HepG2 (cell line): Measurements from ENCODE around the gene RFX2. TPM values are rescaled to one million over a fixed set of nuclear protein-coding genes. Genes with fewer than 3 reads are reported as not detected.

ENCODE experiments used
- EED ChIP-seq: sonication (generic); formaldehyde crosslinking; IDR thresholded peaks from 2 replicates; pipeline ENCODE4 v1.5.0; 2020; ENCODE audit warnings: mild to moderate bottlenecking, missing genetic modification reagents
- GATAD1 ChIP-seq: IDR thresholded peaks from 2 replicates; pipeline ENCODE4 v1.6.1; 2016; ENCODE audit warnings: missing genetic modification reagents, missing compliant biosample characterization
- SALL1 ChIP-seq: sonication (generic); formaldehyde crosslinking; IDR thresholded peaks from 2 replicates; pipeline ENCODE4 v1.8.0; 2022; ENCODE audit warnings: mild to moderate bottlenecking, missing genetic modification reagents
- SNRNP70 ChIP-seq: fragments of 200-400 bp; formaldehyde crosslinking; IDR thresholded peaks from 2 replicates; pipeline ENCODE4 v1.6.1; 2017; ENCODE audit warnings: mild to moderate bottlenecking, low read depth, low read length, moderate library complexity
- ZFY ChIP-seq: sonication (generic); formaldehyde crosslinking; IDR thresholded peaks from 2 replicates; pipeline ENCODE4 v1.4.0; 2020; ENCODE audit warnings: missing genetic modification reagents
- ZIK1 ChIP-seq: sonication (generic); formaldehyde crosslinking; IDR thresholded peaks from 2 replicates; pipeline ENCODE4 v1.5.0; 2020; ENCODE audit warnings: mild to moderate bottlenecking, low read depth, missing genetic modification reagents, borderline replicate concordance
- ZNF251 ChIP-seq: sonication (generic); formaldehyde crosslinking; IDR thresholded peaks from 2 replicates; pipeline ENCODE4 v1.9.0; 2021; ENCODE audit warnings: mild to moderate bottlenecking, missing genetic modification reagents
- ZNF350 ChIP-seq: sonication (generic); formaldehyde crosslinking; IDR thresholded peaks from 2 replicates; pipeline ENCODE4 v1.4.0; 2020; ENCODE audit warnings: mild to moderate bottlenecking, low read depth, missing genetic modification reagents, borderline replicate concordance
- ZNF772 ChIP-seq: sonication (generic); formaldehyde crosslinking; IDR thresholded peaks from 2 replicates; pipeline ENCODE4 v1.5.0; 2020; ENCODE audit warnings: mild to moderate bottlenecking, missing genetic modification reagents
- polyA plus RNA-seq, 8 experiments: library from polyadenylated mRNA; depleted of rRNA in 3 of 8; stranded (reverse) in 7 of 8; unstranded in 1 of 8; fragments of >200 nt; fragmentation: Illumina TruSeq in 4 of 8; extraction: Trizol in 4 of 8; gene quantifications; 2 replicates each; pipeline versions ENCODE4 v1.2.1 to v1.2.3, GENCODE V29; 2011 to 2016; ENCODE audit warnings: low read depth in 4 of 8, missing spikeins in 1 of 8, mixed read lengths in 1 of 8; ENCODE audit not compliant: insufficient read depth in 1 of 8
- total RNA-seq, 5 experiments: library from RNA; depleted of rRNA; stranded (reverse); fragments of >200 nt; fragmentation: Illumina TruSeq; extraction: Trizol; gene quantifications; 2 replicates each; pipeline ENCODE4 v1.2.3, GENCODE V29; 2016; ENCODE audit warnings: low read depth in 1 of 5
- TF ChIP-seq, protein P1 (sequence below): IDR thresholded peaks from 2 replicates; pipeline ENCODE4 v1.6.1; 2016; ENCODE audit warnings: missing compliant biosample characterization, missing genetic modification reagents, borderline replicate concordance
- TF ChIP-seq, protein P2 (sequence below): sonication (generic); formaldehyde crosslinking; IDR thresholded peaks from 2 replicates; pipeline ENCODE4 v1.5.0; 2020; ENCODE audit warnings: mild to moderate bottlenecking, missing genetic modification reagents, borderline replicate concordance
- TF ChIP-seq, protein P3 (sequence below): sonication (generic); formaldehyde crosslinking; IDR thresholded peaks from 2 replicates; pipeline ENCODE4 v1.4.0; 2020; ENCODE audit warnings: low read depth, missing genetic modification reagents
- TF ChIP-seq, protein P4 (sequence below): sonication (generic); formaldehyde crosslinking; IDR thresholded peaks from 2 replicates; pipeline ENCODE4 v1.4.0; 2020; ENCODE audit warnings: missing genetic modification reagents

Gene RFX2
- total and polyA plus RNA-seq, 2 of the 13 experiments (the other 11 are each of a cell fraction or from before 2014, with no cell fraction given): 2.8 to 3.3 TPM

DNA sequence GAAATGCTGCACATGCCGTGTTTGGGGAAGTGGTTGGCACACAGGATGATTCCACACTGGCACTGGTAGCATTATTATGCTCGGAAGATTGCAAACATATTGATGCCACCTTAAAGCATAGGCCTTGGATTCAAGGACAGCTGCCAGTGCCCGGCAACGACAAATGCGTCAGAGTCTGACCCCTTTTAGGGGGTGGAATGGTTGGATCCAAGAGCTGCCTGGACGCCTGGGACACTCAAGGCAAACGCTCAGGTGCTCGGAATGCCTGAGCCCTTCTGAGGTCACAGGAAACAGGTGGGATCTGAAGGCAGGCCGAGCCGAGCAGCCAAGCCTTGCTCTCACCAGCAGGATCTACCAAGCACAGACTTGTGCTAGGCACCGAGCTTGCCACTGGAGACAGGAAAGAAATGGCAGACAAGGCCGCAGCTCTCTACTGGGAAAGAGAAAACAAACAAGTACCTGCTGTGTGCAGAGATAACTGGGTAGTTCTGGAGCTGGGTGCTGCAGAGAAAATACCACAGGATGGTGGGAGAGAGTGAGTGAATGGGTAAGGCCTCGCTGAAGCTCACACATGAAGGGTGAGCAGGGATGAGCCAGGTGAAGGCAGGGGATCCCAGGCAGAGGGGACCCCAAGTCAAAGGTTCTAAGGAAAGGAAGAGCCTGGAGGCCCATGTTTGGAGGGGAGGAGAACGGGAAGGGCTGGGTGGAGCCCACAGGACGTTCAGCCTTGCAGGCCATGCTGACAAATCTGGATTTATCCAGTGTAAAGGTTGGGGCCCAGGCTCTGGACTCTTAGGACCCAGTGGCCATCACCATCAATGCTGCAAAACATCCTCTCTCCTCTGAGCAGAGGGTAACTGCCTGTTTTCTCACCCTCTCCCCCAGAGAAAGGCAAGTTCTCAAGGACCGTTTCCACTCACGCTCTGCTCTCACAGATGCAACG, 141.6 kb downstream of the RFX2 start (continued):
- TF ChIP-seq, protein P1, sequence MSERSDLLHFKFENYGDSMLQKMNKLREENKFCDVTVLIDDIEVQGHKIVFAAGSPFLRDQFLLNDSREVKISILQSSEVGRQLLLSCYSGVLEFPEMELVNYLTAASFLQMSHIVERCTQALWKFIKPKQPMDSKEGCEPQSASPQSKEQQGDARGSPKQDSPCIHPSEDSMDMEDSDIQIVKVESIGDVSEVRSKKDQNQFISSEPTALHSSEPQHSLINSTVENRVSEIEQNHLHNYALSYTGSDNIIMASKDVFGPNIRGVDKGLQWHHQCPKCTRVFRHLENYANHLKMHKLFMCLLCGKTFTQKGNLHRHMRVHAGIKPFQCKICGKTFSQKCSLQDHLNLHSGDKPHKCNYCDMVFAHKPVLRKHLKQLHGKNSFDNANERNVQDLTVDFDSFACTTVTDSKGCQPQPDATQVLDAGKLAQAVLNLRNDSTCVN: peak; percentile 85; the same call in 1 of the 2 replicates
- TF ChIP-seq ZFY (CRISPR knock-in tag) (peak; percentile 57; the same call in 1 of the 2 replicates), ZIK1 (CRISPR knock-in tag) (0 out of 2 replicates have a peak, but pooled peaks have one; percentile 32), SNRNP70 (no peak), GATAD1 (CRISPR knock-in tag) (no peak), SALL1 (CRISPR knock-in tag) (peak; percentile 0; the same call in 1 of the 2 replicates), ZNF772 (CRISPR knock-in tag) (0 out of 2 replicates have a peak, but pooled peaks have one; percentile 47), EED (peak; percentile 35; the same call in 1 of the 2 replicates), ZNF350 (CRISPR knock-in tag) (peak; percentile 66; the same call in 1 of the 2 replicates), ZNF251 (CRISPR knock-in tag) (no peak)
- TF ChIP-seq, protein P2, sequence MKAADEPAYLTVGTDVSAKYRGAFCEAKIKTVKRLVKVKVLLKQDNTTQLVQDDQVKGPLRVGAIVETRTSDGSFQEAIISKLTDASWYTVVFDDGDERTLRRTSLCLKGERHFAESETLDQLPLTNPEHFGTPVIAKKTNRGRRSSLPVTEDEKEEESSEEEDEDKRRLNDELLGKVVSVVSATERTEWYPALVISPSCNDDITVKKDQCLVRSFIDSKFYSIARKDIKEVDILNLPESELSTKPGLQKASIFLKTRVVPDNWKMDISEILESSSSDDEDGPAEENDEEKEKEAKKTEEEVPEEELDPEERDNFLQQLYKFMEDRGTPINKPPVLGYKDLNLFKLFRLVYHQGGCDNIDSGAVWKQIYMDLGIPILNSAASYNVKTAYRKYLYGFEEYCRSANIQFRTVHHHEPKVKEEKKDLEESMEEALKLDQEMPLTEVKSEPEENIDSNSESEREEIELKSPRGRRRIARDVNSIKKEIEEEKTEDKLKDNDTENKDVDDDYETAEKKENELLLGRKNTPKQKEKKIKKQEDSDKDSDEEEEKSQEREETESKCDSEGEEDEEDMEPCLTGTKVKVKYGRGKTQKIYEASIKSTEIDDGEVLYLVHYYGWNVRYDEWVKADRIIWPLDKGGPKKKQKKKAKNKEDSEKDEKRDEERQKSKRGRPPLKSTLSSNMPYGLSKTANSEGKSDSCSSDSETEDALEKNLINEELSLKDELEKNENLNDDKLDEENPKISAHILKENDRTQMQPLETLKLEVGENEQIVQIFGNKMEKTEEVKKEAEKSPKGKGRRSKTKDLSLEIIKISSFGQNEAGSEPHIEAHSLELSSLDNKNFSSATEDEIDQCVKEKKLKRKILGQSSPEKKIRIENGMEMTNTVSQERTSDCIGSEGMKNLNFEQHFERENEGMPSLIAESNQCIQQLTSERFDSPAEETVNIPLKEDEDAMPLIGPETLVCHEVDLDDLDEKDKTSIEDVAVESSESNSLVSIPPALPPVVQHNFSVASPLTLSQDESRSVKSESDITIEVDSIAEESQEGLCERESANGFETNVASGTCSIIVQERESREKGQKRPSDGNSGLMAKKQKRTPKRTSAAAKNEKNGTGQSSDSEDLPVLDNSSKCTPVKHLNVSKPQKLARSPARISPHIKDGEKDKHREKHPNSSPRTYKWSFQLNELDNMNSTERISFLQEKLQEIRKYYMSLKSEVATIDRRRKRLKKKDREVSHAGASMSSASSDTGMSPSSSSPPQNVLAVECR (CRISPR knock-in tag): peak; percentile 0; the same call in 1 of the 2 replicates
- TF ChIP-seq, protein P3, sequence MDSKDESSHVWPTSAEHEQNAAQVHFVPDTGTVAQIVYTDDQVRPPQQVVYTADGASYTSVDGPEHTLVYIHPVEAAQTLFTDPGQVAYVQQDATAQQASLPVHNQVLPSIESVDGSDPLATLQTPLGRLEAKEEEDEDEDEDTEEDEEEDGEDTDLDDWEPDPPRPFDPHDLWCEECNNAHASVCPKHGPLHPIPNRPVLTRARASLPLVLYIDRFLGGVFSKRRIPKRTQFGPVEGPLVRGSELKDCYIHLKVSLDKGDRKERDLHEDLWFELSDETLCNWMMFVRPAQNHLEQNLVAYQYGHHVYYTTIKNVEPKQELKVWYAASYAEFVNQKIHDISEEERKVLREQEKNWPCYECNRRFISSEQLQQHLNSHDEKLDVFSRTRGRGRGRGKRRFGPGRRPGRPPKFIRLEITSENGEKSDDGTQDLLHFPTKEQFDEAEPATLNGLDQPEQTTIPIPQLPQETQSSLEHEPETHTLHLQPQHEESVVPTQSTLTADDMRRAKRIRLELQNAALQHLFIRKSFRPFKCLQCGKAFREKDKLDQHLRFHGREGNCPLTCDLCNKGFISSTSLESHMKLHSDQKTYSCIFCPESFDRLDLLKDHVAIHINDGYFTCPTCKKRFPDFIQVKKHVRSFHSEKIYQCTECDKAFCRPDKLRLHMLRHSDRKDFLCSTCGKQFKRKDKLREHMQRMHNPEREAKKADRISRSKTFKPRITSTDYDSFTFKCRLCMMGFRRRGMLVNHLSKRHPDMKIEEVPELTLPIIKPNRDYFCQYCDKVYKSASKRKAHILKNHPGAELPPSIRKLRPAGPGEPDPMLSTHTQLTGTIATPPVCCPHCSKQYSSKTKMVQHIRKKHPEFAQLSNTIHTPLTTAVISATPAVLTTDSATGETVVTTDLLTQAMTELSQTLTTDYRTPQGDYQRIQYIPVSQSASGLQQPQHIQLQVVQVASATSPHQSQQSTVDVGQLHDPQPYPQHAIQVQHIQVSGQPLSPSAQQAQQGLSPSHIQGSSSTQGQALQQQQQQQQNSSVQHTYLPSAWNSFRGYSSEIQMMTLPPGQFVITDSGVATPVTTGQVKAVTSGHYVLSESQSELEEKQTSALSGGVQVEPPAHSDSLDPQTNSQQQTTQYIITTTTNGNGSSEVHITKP: peak; percentile 91
- TF ChIP-seq, protein P4, sequence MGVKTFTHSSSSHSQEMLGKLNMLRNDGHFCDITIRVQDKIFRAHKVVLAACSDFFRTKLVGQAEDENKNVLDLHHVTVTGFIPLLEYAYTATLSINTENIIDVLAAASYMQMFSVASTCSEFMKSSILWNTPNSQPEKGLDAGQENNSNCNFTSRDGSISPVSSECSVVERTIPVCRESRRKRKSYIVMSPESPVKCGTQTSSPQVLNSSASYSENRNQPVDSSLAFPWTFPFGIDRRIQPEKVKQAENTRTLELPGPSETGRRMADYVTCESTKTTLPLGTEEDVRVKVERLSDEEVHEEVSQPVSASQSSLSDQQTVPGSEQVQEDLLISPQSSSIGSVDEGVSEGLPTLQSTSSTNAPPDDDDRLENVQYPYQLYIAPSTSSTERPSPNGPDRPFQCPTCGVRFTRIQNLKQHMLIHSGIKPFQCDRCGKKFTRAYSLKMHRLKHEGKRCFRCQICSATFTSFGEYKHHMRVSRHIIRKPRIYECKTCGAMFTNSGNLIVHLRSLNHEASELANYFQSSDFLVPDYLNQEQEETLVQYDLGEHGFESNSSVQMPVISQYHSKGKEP (CRISPR knock-in tag): no peak
